Measurements from ENCODE around the gene RAB40B.

GRCh38 chr17:82647593-82648164 is 50.8 kb downstream of the RAB40B start:
- TF ChIP-seq, protein P1, sequence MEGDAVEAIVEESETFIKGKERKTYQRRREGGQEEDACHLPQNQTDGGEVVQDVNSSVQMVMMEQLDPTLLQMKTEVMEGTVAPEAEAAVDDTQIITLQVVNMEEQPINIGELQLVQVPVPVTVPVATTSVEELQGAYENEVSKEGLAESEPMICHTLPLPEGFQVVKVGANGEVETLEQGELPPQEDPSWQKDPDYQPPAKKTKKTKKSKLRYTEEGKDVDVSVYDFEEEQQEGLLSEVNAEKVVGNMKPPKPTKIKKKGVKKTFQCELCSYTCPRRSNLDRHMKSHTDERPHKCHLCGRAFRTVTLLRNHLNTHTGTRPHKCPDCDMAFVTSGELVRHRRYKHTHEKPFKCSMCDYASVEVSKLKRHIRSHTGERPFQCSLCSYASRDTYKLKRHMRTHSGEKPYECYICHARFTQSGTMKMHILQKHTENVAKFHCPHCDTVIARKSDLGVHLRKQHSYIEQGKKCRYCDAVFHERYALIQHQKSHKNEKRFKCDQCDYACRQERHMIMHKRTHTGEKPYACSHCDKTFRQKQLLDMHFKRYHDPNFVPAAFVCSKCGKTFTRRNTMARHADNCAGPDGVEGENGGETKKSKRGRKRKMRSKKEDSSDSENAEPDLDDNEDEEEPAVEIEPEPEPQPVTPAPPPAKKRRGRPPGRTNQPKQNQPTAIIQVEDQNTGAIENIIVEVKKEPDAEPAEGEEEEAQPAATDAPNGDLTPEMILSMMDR (IDR thresholded peaks at IDR 0.05; ENCODE audit: poor library complexity): no peak
- no peak for TF ChIP-seq EZH2 (IDR thresholded peaks at IDR 0.05; ENCODE audit: borderline replicate concordance)

Data from hepatocyte (in vitro differentiated cells).